ENCODE data around the gene CHD6. TPM values are rescaled to one million over a fixed set of nuclear protein-coding genes. Genes with fewer than 3 reads are reported as not detected.

CHD6 gene
- total and polyA plus RNA-seq, 8 donors: 9.8 to 32.6 (median 19.5) TPM

DNA sequence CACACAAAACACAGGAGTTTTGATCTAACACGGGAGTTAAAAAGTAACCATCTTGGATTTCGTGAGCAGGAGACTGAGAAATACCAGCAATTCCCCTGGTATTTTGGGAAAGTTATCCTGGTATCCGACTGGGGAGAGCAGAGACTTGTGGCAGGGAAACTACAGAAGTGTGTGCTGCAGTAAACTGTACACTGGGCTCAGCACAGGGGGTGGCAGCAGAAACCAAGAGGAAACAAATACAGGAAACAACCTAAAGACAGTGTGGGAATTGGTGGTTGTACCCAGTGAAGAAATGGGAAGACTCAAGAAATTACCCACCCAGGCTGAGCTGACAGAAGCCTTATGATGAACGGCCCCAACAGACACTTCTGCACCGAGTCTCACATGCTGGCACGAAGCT, 109.8 kb downstream of the CHD6 start:
- WGBS, 2 donors: 25 to 32% methylated on average over 6 of the region's 6 CpGs
- no peaks in the 10 kb centered on the region for H3K36me3 ChIP-seq
- intact Hi-C loops (cut with DNase I): no loop called here
- no peaks in the 10 kb centered on the region for H3K27me3 ChIP-seq
- FAIRE-seq (no peak), DNase-seq (no peak), ATAC-seq (peak in 3 of 4 donors; percentile 57 to 71 (median 66))
- TF ChIP-seq, protein P1, sequence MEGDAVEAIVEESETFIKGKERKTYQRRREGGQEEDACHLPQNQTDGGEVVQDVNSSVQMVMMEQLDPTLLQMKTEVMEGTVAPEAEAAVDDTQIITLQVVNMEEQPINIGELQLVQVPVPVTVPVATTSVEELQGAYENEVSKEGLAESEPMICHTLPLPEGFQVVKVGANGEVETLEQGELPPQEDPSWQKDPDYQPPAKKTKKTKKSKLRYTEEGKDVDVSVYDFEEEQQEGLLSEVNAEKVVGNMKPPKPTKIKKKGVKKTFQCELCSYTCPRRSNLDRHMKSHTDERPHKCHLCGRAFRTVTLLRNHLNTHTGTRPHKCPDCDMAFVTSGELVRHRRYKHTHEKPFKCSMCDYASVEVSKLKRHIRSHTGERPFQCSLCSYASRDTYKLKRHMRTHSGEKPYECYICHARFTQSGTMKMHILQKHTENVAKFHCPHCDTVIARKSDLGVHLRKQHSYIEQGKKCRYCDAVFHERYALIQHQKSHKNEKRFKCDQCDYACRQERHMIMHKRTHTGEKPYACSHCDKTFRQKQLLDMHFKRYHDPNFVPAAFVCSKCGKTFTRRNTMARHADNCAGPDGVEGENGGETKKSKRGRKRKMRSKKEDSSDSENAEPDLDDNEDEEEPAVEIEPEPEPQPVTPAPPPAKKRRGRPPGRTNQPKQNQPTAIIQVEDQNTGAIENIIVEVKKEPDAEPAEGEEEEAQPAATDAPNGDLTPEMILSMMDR (IDR thresholded peaks at IDR 0.05): no peak
- peak overlapping the region in 2 of 4 donors; percentile 11 to 31 for H3K27ac ChIP-seq
- peaks cover 13 to 33% (median 25%) of the 10 kb centered on the region in 3 donors for H3K4me1 ChIP-seq
- no peak overlapping the region for H3K4me3 ChIP-seq
- no peaks in the 10 kb centered on the region for H3K9me3 ChIP-seq

DNA sequence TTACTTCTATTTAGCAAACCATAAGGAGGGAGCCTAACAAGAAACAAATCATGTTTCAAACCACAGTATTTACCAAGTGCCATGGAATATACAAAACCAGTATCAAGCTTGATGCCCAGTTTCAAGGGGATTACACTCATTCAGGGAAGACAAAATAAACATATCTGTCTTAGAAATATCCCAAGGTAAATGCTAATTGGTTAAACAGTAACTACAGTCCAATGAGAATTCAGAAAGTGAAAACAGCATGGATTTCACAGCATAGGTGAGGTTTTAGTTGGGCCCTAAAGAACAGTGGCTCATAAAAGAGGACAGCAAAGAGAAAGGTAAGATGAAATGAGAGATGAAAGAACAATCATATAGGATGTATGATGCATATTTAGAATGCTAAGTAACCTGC, 110.3 kb downstream of the CHD6 start:
- Histone ChIP-seq H3K4me3 (no peak overlapping the region), H3K27ac (no peak overlapping the region), H3K27me3 (no peaks in the 10 kb centered on the region), H3K36me3 (no peaks in the 10 kb centered on the region), H3K9me3 (no peaks in the 10 kb centered on the region), H3K4me1 (peaks cover 13 to 33% (median 25%) of the 10 kb centered on the region in 3 donors)
- DNase-seq: no peak
- FAIRE-seq: no peak
- TF ChIP-seq, protein P1 (IDR thresholded peaks at IDR 0.05): no peak
- ATAC-seq: peak in 2 of 4 donors; percentile 44 to 54
- intact Hi-C loops (cut with DNase I): no loop called here

DNA sequence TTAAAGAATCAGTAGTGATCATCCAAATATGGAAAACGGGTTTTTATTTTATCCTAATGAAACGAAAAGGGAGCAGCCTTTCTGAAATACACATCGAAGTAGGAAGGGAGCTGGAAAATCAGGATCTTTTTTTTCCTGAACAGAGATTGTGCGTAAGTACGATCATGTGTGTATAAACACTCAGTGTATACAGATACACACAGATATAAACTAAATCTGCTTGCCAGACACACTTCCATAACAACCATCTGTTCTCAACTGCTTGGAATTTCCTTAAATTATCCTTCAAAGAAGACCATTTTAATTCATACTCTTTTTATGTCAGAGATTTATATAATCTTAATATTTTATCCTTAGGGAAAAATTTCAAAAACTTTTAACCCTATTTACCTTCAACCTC, 110.7 kb downstream of the CHD6 start:
- H3K9me3 ChIP-seq: no peaks in the 10 kb centered on the region
- whole genome bisulfite sequencing, 2 donors: 55 to 60% methylated on average over 5 of the region's 5 CpGs
- intact Hi-C loops (cut with DNase I): no loop called here
- no peak overlapping the region for H3K4me3 ChIP-seq
- no peak for DNase-seq
- FAIRE-seq: no peak
- no peak for ATAC-seq
- peaks cover 13 to 33% (median 25%) of the 10 kb centered on the region in 3 donors for H3K4me1 ChIP-seq
- TF ChIP-seq, protein P1 (IDR thresholded peaks at IDR 0.05): no peak
- H3K27me3 ChIP-seq: no peaks in the 10 kb centered on the region
- no peak overlapping the region for H3K27ac ChIP-seq
- no peaks in the 10 kb centered on the region for H3K36me3 ChIP-seq

DNA sequence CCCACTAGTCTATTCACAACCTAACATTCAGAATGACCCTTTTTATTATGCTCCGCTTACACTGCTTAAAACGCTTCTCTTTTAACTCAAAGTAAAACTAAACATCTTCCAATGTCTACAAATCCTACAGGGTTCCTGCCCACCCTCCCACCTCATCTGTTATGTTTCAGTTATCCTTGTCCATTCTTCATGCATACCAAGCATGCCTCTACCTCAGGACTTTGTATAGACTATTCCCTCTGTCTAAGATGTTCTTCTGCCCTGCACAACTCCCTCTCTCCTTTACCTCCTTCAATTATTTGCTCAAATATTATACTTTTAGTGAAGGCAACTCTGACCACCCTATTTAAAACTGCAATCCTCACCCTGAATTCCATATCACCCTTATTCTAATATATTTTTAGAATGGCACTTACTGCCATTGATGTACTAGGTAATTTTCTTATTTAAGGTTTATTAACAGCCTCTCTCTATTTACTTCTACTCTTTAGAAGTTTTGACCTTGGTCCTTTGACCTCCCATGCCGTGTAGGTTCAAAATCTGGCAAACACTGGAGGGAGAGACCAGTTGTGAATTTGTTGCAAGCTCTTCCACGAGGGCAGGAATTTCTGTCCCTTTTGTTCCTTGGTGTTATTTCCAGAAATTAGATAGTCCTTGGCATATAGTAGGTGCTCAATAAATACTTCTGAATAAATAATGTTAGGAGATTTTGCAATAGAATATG, 111.8 kb downstream of the CHD6 start:
- H3K27ac ChIP-seq: no peak overlapping the region
- WGBS, 2 donors: 66 to 85% methylated on average over 4 of the region's 4 CpGs
- H3K4me3 ChIP-seq: no peak overlapping the region
- H3K9me3 ChIP-seq: no peaks in the 10 kb centered on the region
- no peak for FAIRE-seq
- no peak for DNase-seq
- H3K36me3 ChIP-seq: no peaks in the 10 kb centered on the region
- peaks cover 13 to 33% (median 25%) of the 10 kb centered on the region in 3 donors for H3K4me1 ChIP-seq
- intact Hi-C loops (cut with DNase I): no loop called here
- TF ChIP-seq, protein P1 (IDR thresholded peaks at IDR 0.05): no peak
- ATAC-seq: no peak
- no peaks in the 10 kb centered on the region for H3K27me3 ChIP-seq

DNA sequence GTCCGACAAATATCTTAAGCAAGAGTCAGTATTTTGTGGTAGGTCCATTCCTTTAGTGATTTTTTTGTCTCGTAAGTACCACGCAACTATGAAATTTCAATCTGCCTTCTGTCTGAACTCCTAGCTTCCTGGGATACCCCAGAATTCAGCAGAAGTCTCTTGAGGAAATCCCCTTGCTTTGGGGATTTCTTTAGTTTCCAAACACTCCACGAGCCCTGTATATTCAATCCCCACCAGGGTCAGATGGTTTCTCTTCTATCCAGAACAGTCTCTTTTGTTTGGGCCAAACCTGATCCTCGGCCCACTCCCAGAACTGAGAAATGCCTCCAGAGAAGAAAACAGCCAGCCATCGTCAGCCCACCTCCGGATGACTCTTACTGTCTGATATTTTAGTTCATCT, 113.0 kb downstream of the CHD6 start:
- DNase-seq (no peak), FAIRE-seq (no peak), ATAC-seq (no peak)
- WGBS, 2 donors: 96% methylated on average over 7 of the region's 7 CpGs
- intact Hi-C loops (cut with DNase I): no loop called here
- Histone ChIP-seq H3K9me3 (no peaks in the 10 kb centered on the region), H3K4me3 (no peak overlapping the region), H3K27ac (no peak overlapping the region), H3K27me3 (no peaks in the 10 kb centered on the region), H3K36me3 (no peaks in the 10 kb centered on the region), H3K4me1 (peaks cover 9 to 25% (median 18%) of the 10 kb centered on the region in 3 donors)
- TF ChIP-seq, protein P1 (IDR thresholded peaks at IDR 0.05): no peak

Measured in pancreas (tissue), 10 donors.